ENCODE measurements around the gene ZIC5.
A peak's percentile ranks its signal among the peaks of the same experiment; 100 is the strongest.

The ZIC5 gene

GRCh38 chr13:99960663-99961311 lies 10.8 kb downstream of the ZIC5 start:
- TF ChIP-seq CTCF (conservative IDR thresholded peaks at IDR 0.05), result no peak
- TF ChIP-seq ZFX (IDR thresholded peaks at IDR 0.05), result no peak
- peak overlapping the region; percentile 10; the same call in 1 of the 2 replicates for H3K27ac ChIP-seq

GRCh38 chr13:99959540-99960230 lies 11.9 kb downstream of the ZIC5 start:
- TF ChIP-seq ZFX (IDR thresholded peaks at IDR 0.05) (no peak), CTCF (conservative IDR thresholded peaks at IDR 0.05) (no peak)
- no peak overlapping the region for H3K27ac ChIP-seq

GRCh38 chr13:99959127-99959539 lies 12.4 kb downstream of the ZIC5 start:
- TF ChIP-seq CTCF (conservative IDR thresholded peaks at IDR 0.05) (no peak), ZFX (IDR thresholded peaks at IDR 0.05) (no peak)
- no peak overlapping the region for H3K27ac ChIP-seq

GRCh38 chr13:99958406-99959126 lies 13.0 kb downstream of the ZIC5 start:
- H3K27ac ChIP-seq, result no peak overlapping the region
- TF ChIP-seq ZFX (IDR thresholded peaks at IDR 0.05), result no peak
- TF ChIP-seq CTCF (conservative IDR thresholded peaks at IDR 0.05), result no peak

- no peak for TF ChIP-seq CTCF (conservative IDR thresholded peaks at IDR 0.05)
- TF ChIP-seq ZFX (IDR thresholded peaks at IDR 0.05), result no peak
Measured at GRCh38 chr13:99956473-99957349, 14.9 kb downstream of the ZIC5 start.

GRCh38 chr13:99955747-99956472 lies 15.7 kb downstream of the ZIC5 start:
- H3K27ac ChIP-seq, result no peak overlapping the region

More at GRCh38 chr13:99956473-99957349, 14.9 kb downstream of the ZIC5 start:
- H3K27ac ChIP-seq, result no peak overlapping the region

More at GRCh38 chr13:99955747-99956472, 15.7 kb downstream of the ZIC5 start:
- TF ChIP-seq ZFX (IDR thresholded peaks at IDR 0.05) (no peak), CTCF (conservative IDR thresholded peaks at IDR 0.05) (no peak)

Measured in C4-2B (cell line).